G401 (cell line): ENCODE data around the gene TMEM163. TPM values are rescaled to one million over a fixed set of nuclear protein-coding genes. Genes with fewer than 3 reads are reported as not detected.
"Not testable (repeated sequence)": the region's sequence is repeated elsewhere in the genome, so short reads cannot be mapped to it uniquely, and the experiment has no call there.

ENCODE experiments used
- DNase-seq: peaks from one replicate; pipeline ENCODE4 v3.0.0-alpha.2; 2015; ENCODE audit warnings: low spot score
- in situ Hi-C: cut with HindIII; loops from 2 replicates; pipeline ENCODE4 v1.10.0; 2016; ENCODE audit warnings: low sequenced_read_pairs, mixed read lengths
- total RNA-seq: library from RNA; depleted of rRNA; stranded (reverse); fragments of >200 nt; shearing (Covaris generic); gene quantifications from 2 replicates; pipeline ENCODE4 v1.2.3, GENCODE V29; 2014

TMEM163 gene
- total RNA-seq, 1 experiment from 2014 or later = not detected

DNA sequence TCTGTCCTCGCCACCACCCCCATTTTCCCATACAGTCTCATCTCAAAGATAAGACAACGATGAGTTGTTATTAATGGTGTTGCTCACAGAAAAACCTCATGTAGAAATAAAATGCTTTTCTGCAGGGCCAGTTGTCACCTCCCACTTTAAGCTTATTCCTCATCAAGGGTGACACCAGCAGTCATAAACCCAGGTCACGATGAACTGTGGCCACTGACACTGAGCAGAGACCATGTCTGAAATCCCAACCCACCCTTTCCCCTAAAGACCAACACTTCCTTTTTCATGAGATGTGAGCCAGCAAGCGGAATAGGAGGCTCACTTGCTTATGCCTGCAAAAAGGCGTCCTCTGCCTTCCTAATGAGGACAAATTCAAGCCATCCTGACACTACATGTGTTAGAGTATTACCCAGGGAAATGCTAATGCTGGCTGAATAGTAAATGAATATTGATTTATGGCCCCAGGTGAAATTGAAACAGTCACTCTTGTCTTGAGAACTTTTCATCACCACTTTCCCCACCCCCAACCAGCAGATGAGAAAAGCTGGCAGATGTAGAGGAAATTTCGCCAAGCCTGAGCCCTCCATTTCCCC lies 236.6 kb downstream of the TMEM163 start:
- no peak for DNase-seq
- in situ Hi-C loops = no loop called here

GRCh38 chr2:134479696-134480330 lies 239.0 kb downstream of the TMEM163 start:
- no peak for DNase-seq
- in situ Hi-C loops = no loop called here

DNA sequence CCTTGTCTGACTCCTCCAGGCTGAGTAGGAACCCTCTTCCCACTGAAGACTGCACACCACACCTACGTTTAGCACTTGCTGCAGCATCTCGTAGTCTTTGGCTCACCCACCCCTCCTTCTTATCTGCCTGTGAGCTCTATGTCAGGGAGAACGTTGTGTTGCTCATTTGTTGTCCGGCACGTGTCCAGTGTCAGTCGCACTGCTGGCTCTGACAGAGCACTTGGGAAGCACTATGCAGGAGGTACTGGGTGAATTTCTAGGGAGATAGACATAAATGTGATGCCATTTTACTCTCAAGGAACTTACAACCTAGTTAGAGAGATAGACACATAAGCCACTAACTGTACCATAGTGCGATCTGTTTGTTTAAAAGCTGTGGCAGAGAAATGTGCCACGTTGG lies 241.8 kb downstream of the TMEM163 start:
- in situ Hi-C loops, DNase-seq: not testable (repeated sequence)

DNA sequence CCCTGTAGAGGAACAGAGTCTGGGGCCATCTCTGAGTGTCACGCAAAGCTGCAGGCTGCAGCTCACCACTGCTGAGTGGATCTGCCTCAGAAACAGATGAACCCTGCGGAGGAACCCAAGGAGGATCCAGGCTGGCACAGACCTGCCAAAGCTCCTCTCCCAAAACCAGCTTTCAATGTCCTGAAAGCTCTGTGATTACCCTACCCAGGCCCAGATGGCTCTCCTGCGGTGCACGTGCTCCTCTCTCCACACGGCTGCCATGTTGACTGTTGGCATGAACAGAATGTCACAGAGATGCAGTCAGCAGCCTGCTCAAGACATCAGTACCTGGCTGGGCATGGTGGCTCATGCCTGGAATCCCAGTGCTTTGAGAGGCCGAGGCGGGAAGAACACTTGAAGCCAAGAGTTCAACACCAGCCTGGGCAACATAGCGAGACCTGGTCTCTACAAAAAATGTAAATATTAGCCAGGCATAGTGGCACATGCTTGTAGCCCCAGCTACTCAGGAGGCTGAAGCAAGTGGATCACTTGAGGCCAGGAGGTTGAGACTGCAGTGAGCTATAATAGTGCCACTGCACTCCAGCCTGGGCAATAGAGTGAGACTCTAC lies 248.1 kb downstream of the TMEM163 start:
- in situ Hi-C loops = no loop called here
- no peak for DNase-seq

GRCh38 chr2:134469516-134470115 lies 249.2 kb downstream of the TMEM163 start:
- no peak for DNase-seq
- in situ Hi-C loops = no loop called here

DNA sequence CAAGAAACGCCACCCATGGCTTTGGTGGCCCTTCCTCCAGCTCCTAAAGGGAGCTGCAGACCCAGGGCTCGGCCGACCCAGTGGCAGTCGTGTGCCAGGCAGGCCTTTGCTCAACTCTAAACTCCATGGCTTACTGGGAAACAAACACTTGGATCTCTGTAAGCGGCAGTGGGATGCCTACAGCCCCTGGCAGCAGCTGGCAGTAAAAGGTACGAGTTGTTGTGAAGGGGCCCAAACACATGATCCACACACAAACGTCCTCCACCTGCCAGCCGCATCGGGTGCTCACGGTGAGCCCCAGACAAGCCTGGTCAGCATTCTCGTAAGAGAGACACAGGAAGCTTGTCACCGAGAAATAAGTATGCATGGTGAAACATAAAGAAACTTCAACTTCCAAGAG lies 250.0 kb downstream of the TMEM163 start:
- no peak for DNase-seq
- in situ Hi-C loops = no loop called here

DNA sequence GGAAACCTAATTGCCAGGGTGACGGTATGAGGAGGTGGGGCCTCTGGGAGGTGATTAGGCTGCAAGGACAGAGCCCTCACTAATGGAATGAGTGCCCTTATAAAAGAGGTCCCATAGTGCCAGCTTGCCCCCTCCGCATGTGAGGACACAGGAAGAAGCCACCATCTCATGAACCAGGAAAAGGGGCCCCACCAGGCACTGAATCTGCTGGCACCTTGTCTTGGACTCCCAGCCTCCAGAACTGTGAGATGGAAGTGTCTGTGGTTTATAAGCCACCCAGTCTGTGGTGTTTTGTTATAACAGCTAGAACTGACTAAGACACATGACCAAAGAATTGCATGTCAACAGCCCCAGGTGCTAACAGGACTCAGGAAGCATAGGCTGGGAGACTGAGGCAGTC lies 250.6 kb downstream of the TMEM163 start:
- in situ Hi-C loops = no loop called here
- DNase-seq = no peak

- peak; percentile 89 for DNase-seq
- in situ Hi-C loops = no loop called here
These were observed 252.7 kb downstream of the TMEM163 start for GRCh38 chr2:134466141-134466540.

- DNase-seq = no peak
- in situ Hi-C loops = no loop called here
These were observed 253.3 kb downstream of the TMEM163 start for GRCh38 chr2:134465228-134466105.

GRCh38 chr2:134463699-134464022 lies 255.1 kb downstream of the TMEM163 start:
- DNase-seq = no peak
- in situ Hi-C loops = no loop called here

DNA sequence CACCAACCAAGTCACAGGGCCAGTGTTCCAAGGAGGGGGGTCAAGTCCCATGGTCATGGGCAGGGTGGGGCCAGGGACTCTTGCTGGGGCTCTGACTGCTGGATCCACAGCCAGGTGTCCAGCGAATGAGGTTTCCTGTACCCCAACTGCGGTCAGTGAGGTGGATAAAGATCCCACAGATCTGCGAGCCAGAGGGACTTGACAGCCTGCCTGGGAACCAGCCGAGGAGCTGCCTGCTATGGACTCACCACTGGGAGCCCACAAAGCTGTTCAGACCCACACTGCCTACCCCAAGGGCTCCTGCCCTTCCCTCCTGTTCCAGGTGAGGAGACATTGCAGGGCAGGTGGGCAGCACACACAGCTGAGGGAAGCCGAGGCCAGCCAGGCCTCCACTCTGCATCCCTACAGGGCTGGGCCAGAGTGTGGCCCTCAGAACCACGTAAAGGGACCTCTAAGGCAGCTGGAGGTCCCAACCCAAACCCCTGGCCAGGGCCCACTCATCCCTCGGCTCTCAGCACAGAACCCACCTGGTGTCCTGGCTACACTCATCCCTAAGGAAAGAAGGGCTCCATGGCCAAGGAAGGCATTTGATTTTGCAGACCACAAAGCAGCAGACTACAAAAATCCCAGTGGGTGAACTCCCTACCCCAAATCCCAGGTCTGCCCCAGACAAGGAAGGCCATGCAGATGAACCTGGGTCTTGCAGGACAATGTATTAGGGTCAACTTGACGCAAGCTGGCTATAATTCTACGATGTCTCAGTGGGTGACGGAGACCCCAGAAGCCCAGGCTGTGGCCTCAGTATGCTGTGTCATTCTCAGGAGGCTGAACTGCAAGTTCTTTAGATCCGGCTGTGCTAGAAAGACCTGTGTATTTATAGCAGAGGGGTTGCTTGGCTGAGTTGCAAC lies 255.8 kb downstream of the TMEM163 start:
- in situ Hi-C loops = no loop called here
- no peak for DNase-seq

GRCh38 chr2:134462275-134462674 lies 256.5 kb downstream of the TMEM163 start:
- in situ Hi-C loops = no loop called here
- no peak for DNase-seq

- no peak for DNase-seq
- in situ Hi-C loops = no loop called here
These were observed 257.3 kb downstream of the TMEM163 start for GRCh38 chr2:134461511-134461910.

GRCh38 chr2:134460583-134460998 lies 258.2 kb downstream of the TMEM163 start:
- in situ Hi-C loops = no loop called here
- peak; percentile 97 for DNase-seq

DNA sequence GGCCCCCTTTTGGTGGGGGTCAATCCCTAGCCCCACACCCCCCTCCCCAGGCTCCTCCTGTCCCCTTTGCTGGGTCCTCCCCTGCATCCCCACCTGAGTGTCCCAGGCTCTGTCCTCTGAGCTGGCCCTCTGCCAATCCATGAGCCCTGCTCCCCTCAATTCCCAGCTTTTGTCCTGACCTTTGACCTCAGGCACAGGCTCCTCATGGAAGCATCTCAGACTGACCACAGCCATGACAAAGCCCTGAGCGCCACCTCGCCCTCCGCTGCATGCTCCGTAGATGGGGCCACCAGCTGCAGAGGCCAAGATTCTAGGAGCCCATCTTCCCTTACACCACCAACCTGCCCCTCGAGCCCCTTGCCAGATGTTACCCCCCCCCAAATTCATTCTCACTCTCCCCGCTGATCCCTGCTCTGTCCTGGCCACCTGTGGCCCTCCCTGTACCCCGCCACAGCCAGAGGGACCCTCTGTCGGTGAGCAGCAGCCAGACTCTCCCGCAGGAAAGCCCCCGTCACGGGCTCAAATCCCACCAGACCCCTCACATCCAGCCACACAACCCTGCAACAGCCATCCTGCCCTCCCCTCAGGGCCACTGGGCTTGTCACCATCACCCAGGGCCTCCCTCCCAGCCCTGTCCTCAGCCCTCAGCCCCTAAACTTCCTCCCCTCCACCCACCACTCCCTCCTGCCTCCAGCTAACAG lies 258.9 kb downstream of the TMEM163 start:
- DNase-seq = no peak
- in situ Hi-C loops = no loop called here

- DNase-seq = no peak
- in situ Hi-C loops = no loop called here
These were observed 259.9 kb downstream of the TMEM163 start for GRCh38 chr2:134458950-134459349.

GRCh38 chr2:134458473-134458853 lies 260.3 kb downstream of the TMEM163 start:
- in situ Hi-C loops = no loop called here
- DNase-seq = no peak

GRCh38 chr2:134457765-134458472 lies 260.9 kb downstream of the TMEM163 start:
- DNase-seq = no peak
- in situ Hi-C loops = no loop called here
